GM13977 (cell line): ENCODE measurements around the gene TMC6.
"Not testable (repeated sequence)": the region's sequence is repeated elsewhere in the genome, so short reads cannot be mapped to it uniquely, and the experiment has no call there.

Source experiments
- DNase-seq: peaks from one replicate; pipeline ENCODE4 v3.0.0; 2012; ENCODE audit warnings: low spot score
- in situ Hi-C: fragments of 300-500 bp; cut with MboI; formaldehyde crosslinking; loops from one replicate; pipeline ENCODE4 v1.12.0; 2022; ENCODE audit warnings: low sequenced_read_pairs, low pct_unique_long_range_greater_than_20kb, mixed read lengths, inconsistent platforms; ENCODE audit not compliant: unreplicated experiment
- TF ChIP-seq, protein P1 (sequence below): IDR thresholded peaks from 2 replicates; pipeline ENCODE4 v1.5.1; 2012; ENCODE audit warnings: mild to moderate bottlenecking, control low read depth; ENCODE audit not compliant: insufficient read depth; ENCODE audit errors: extremely low read depth, missing control alignments

Gene TMC6

DNA sequence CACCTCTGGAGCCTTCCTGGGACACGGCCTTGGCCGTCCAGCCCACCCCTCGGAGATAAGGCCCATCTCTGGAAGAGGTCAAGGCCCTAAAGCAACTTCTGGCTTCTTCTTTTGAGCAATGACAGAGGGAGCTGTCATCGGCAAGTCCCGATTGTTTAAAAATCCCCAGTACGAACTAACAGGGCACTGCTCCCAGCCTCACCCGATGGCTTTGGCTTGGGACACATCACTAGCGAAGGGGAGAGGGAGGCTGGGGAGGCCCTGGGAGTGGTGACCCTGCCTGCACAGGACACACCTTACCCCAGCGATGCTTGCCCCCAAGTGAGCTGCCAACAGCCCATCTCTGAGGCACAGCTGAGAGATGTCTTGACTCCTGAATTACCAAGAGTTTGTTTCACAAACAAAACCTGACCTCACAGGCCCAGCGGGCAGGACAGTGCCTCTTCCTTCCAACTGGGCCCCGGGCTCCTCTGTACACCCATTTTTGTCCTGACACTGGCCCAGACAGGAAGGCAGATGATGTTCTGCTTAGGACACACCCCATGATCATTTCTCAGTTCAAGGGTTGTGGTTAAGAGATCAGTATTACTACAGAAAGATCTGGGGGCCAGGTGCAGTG is 44.7 kb upstream of the TMC6 start:
- peak; percentile 77 for DNase-seq
- in situ Hi-C loops, result no loop called here
- TF ChIP-seq, protein P1, sequence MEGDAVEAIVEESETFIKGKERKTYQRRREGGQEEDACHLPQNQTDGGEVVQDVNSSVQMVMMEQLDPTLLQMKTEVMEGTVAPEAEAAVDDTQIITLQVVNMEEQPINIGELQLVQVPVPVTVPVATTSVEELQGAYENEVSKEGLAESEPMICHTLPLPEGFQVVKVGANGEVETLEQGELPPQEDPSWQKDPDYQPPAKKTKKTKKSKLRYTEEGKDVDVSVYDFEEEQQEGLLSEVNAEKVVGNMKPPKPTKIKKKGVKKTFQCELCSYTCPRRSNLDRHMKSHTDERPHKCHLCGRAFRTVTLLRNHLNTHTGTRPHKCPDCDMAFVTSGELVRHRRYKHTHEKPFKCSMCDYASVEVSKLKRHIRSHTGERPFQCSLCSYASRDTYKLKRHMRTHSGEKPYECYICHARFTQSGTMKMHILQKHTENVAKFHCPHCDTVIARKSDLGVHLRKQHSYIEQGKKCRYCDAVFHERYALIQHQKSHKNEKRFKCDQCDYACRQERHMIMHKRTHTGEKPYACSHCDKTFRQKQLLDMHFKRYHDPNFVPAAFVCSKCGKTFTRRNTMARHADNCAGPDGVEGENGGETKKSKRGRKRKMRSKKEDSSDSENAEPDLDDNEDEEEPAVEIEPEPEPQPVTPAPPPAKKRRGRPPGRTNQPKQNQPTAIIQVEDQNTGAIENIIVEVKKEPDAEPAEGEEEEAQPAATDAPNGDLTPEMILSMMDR, result no peak

DNA sequence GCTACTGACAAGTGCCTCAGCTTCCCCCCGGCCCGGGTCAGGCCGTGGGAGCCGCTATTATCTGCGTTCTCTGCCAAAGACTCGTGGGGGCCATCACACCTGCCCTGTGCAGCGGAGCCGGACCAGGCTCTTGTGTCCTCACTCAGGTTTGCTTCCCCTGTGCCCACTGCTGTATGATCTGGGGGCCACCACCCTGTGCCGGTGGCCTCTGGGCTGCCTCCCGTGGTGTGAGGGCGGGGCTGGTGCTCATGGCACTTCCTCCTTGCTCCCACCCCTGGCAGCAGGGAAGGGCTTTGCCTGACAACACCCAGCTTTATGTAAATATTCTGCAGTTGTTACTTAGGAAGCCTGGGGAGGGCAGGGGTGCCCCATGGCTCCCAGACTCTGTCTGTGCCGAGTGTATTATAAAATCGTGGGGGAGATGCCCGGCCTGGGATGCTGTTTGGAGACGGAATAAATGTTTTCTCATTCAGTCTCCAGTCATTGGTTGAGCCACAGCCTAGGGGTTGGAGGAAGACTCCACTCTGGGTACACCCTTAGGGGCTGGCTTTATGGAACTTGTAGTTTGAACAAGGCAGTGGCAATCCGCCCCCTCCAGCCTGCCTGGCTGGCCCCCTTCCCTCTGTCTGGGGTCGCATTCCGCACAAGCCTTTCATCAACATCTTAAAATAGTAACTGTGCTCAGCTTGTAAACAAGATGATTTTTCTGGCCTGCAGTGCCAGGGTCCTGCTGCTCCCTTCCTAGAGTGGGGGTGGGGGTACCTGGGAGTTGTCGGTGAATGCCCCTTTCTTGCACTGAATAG is 43.9 kb upstream of the TMC6 start:
- in situ Hi-C loops, result no loop called here
- DNase-seq, result no peak
- TF ChIP-seq, protein P1, result no peak

DNA sequence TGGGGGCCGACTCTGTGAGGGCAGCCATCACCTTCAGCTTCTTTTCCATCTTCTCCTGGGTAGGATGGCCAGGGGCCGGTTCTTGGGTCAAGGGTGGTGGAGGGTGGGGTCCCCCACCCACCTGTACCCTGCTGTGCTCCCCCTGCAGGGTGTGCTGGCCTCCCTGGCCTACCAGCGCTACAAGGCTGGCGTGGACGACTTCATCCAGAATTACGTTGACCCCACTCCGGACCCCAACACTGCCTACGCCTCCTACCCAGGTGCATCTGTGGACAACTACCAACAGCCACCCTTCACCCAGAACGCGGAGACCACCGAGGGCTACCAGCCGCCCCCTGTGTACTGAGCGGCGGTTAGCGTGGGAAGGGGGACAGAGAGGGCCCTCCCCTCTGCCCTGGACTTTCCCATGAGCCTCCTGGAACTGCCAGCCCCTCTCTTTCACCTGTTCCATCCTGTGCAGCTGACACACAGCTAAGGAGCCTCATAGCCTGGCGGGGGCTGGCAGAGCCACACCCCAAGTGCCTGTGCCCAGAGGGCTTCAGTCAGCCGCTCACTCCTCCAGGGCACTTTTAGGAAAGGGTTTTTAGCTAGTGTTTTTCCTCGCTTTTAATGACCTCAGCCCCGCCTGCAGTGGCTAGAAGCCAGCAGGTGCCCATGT is 43.2 kb upstream of the TMC6 start:
- in situ Hi-C loops, DNase-seq: not testable (repeated sequence)

DNA sequence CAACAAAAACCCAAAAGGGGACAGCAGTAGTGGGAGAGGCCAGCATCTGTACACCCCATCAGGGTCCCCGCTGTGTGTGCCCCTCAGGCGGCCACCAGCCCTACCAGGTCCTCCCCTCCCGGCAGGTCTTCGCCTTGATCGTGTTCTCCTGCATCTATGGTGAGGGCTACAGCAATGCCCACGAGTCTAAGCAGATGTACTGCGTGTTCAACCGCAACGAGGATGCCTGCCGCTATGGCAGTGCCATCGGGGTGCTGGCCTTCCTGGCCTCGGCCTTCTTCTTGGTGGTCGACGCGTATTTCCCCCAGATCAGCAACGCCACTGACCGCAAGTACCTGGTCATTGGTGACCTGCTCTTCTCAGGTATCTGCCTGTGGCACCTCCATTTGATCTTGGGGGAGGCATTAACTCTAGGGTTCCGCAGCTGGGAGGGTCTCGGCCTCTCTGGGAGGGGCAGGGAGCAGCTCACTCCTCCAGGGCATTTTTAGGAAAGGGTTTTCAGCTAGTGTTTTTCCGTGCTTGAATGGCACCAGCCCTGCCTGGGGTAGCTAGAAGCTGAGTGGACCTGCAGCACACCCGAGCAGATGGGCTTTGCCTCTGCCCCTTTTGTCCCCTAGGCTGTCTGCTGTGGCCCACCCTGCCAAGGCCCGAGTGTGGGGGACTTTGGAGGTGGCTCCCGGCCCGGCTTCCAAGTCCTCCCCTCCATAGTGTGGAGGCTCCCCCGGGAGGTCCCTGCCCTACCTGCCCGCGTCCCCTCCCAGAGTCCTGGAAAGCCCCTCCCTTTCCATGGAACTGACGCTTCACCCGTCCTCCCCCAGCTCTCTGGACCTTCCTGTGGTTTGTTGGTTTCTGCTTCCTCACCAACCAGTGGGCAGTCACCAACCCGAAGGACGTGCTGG is 42.4 kb upstream of the TMC6 start:
- TF ChIP-seq, protein P1, result no peak
- in situ Hi-C loops, result no loop called here
- no peak for DNase-seq

DNA sequence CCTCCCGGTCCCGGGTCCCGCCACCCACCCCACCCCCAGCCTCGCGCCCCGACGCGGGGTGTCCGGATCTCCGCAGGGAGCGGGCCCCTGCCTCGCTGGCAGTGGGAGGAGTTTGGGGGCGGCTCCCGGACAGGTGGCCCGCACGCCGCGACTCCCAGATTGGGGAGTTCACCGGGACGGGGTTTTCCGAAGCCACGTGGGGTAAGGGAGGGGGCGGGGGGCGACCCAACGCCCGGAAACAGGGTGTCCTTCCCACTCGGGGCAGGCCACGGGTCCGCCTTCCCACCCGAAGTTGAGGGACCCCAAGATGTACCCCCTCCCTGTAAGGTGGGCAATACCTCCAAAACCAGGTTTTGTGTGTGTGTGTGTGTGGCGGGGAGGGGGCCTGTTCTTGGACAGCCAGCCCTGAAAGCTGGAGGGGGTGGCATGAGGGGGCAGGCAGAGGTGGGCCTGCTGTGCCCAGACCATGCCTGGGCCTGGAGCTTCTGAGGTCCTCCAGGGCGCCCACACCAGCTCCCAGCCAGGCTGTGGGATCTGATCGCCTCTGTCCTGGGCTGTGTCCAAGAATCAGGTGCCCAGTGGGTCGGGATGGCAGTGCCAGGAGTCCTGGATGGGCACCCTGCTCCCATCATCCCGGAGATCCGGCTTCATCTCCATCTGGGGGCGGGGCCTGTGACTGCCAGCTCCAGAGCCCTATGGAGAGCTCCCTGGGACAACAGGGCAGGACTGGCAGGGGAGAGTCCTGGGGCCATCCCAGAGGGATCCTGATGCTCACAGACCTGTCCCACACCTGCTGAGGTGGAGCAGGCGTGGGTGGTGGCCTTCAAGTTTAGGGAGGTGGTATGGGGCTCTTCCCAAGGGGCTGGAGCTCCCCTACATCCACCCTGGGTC is 40.6 kb upstream of the TMC6 start:
- DNase-seq, result peak; percentile 70
- in situ Hi-C loops, result no loop called here
- TF ChIP-seq, protein P1, result no peak

DNA sequence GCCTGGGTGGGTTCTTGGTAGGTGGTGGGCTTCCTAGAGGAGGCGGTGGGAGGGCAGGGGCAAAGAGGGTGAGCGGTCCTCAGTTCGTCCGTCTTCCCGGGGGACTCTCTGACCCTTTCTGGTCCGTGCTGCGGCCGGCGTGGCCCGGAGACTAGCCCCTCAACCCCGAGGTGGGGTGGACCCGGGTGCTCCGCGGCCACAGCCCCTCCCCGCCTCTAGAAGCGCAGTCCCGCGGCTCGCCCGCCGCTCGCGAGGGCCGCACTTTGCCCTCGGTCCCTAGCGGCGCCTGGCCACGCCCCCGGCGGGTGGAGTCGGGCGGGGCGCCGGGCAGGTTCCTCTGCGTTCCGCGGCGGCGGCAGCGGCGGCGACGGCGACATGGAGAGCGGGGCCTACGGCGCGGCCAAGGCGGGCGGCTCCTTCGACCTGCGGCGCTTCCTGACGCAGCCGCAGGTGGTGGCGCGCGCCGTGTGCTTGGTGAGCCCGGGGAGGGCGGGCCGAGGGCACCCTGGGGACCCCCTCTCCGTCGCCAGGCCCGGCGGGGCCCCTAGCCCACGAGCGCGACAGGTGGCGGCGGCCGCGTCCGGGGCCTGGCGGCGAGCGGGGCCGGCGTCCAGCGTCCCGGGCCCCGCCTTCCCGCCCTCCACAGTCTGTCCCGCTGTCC is 39.8 kb upstream of the TMC6 start, which contains the start of gene SYNGR2:
TSS of gene SYNGR2 (plus strand) at position 340 of the 661 bp plus-strand sequence. CDS start at position 376, 36 bp downstream.
- in situ Hi-C loops, result no loop called here
- TF ChIP-seq, protein P1, result no peak
- peak; percentile 96 for DNase-seq
